GM12872 (cell line): ENCODE measurements around the gene MFSD2A.

Experiments used
- TF ChIP-seq, protein P1 (sequence below): IDR thresholded peaks from 3 replicates; pipeline ENCODE4 v1.5.1; 2011; ENCODE audit warnings: low read depth, mild to moderate bottlenecking, low read length, moderate library complexity; ENCODE audit not compliant: insufficient read depth

Gene MFSD2A

DNA sequence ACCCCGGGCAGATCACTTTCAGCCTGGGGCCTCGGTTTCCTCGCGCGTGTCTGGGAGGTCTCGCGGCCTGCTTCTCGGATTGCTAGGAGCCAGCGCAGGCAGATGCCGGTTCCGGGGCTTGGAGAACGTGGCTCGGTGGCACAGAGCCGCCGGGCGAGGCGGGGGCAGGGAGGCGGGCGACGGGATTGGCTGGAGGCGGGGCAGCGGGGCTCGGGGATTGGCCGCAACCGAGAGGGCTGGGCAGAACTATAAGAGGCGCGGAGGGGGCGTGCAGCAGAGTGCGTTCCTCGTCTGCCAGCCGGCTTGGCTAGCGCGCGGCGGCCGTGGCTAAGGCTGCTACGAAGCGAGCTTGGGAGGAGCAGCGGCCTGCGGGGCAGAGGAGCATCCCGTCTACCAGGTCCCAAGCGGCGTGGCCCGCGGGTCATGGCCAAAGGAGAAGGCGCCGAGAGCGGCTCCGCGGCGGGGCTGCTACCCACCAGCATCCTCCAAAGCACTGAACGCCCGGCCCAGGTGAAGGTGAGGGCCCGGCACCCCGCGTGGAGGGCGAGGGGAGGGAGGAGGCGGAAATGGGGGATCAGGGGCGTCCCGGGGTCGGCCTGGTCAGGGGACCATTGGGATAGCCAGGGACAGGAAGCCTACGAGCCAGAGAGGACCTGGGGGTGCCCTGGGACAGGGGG, at the start of gene MFSD2A:
MFSD2A (plus strand) TSS at position 276 of the 677 bp plus-strand sequence; CDS start at position 424, 148 bp downstream.
- TF ChIP-seq, protein P1, sequence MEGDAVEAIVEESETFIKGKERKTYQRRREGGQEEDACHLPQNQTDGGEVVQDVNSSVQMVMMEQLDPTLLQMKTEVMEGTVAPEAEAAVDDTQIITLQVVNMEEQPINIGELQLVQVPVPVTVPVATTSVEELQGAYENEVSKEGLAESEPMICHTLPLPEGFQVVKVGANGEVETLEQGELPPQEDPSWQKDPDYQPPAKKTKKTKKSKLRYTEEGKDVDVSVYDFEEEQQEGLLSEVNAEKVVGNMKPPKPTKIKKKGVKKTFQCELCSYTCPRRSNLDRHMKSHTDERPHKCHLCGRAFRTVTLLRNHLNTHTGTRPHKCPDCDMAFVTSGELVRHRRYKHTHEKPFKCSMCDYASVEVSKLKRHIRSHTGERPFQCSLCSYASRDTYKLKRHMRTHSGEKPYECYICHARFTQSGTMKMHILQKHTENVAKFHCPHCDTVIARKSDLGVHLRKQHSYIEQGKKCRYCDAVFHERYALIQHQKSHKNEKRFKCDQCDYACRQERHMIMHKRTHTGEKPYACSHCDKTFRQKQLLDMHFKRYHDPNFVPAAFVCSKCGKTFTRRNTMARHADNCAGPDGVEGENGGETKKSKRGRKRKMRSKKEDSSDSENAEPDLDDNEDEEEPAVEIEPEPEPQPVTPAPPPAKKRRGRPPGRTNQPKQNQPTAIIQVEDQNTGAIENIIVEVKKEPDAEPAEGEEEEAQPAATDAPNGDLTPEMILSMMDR = no peak

DNA sequence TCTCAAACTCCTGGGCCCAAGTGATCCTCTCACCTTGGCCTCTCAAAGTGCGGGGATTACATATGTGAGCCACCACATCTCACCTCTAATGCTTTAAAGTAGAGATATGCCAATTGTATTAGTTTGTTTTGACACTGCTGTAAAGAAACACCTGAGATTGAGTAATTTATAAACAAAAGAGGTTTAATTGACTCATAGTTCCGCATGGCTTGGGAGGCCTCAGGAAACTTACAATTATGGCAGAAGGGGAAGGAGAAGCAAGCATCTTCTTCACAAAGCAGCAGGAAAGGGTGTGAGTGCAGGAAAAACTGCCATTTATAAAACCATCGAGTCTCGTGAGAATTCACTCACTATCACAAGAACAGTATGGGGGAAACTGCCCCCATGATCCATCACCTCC, 49.8 kb upstream of the MFSD2A start:
- TF ChIP-seq, protein P1 = no peak

DNA sequence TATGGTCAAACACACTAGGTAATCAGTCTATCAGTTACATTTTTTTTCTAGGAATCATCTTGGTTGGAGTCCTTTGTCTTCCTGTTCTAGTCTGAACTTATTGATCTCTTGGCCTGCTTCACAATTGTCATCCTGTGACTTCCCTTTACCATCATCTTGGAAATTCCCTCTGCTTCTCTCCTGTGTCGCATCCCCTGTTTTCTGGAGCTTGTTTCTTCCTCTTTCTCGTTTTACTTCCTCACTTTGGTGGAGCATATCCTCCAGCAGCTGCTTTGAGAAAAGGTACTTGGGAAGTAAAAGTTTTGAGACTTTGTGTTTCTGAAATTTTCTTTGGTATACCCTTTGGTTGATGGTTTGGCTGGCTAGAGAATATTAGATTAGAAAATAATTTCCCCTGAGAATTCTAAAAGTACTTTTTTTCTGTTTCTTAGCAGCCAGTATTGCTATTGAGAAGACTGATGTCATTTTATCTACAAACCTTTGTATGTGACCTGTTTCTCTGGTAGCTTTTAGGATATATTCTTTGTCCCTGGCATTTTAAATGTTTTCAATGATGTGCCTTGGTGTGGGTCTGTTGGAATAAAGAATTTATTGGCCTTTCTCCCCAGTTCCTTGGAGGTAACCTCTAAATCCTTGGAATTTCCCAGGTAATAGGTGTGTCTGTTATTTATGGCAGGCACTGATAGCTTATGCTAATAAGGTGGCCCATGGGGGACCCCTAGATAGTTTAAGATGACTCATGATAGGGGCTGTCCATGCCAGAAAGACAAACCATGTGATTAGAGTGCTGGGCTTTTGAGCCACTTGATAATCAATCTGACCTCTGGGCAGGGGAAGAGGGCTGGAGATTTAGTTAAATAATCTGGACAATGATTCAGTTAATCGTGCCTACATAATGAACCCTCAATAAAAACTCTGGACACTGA, 47.2 kb upstream of the MFSD2A start:
- TF ChIP-seq, protein P1 = no peak

DNA sequence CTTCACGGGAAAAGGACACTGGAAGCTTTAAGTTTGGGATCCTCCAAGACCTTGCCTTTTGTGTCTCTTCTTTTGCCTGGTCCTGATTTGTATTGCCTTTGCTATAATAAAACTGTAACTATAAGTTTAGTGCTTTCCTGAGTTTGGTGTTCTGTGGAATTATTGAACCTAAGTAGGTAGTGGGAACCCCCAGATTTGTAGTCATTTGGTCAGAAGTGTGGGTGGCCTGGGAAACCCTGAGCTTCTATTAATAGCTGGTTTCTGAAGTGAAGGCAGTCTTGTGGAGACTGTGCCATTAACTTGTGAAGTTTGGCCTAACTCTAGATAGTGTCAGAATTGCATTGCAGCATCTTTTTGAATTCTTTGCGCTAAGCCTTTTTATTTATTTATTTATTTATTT, 46.4 kb upstream of the MFSD2A start:
- TF ChIP-seq, protein P1 = no peak

DNA sequence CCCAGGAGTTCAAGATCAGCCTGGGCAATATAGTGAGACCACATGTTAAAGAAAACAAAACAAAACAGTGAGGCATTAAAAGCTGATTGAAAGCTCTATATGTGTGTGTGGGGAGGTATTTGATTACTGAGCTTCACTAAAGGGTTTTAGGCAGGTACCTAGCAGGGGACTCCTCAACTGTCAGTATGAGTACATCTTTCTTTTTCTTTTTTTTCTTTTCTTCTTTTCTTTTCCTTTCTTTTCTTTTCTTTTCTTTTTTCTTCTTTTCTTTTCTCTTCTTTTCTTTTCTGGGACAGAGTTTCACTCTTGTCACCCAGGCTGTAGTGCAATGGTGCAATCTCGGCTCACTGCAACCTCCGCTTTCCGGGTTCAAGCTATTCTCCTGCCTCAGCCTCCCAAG, 44.7 kb upstream of the MFSD2A start:
- TF ChIP-seq, protein P1 = no peak

DNA sequence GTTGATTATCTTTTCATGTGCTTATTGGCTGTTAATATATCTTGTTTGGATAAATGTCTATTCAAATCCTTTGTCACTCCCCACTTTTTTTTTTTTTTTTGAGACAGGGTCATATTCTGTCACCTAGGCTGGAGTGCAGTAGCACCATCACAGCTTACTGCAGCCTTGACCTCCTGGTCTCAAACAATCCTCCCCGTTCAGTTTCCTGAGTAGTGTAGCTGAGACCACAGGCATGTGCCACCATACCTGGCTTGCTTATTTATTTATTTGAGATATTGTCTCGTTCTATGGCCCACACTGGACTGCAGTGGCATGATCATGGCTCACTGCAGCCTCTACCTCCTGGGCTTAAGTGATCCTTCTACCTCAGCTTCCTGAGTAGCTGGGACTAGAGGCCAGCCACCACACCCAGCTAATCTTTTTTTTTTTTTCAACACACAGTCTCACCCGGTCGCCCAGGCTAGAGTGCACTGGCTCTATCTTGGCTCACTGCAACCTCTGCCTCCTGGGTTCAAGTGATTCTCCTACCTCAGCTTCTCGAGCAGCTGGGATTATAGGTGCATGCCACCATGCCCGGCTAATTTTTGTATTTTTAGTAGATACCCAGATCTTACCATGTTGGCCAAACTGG, 39.3 kb upstream of the MFSD2A start:
- TF ChIP-seq, protein P1 = no peak

DNA sequence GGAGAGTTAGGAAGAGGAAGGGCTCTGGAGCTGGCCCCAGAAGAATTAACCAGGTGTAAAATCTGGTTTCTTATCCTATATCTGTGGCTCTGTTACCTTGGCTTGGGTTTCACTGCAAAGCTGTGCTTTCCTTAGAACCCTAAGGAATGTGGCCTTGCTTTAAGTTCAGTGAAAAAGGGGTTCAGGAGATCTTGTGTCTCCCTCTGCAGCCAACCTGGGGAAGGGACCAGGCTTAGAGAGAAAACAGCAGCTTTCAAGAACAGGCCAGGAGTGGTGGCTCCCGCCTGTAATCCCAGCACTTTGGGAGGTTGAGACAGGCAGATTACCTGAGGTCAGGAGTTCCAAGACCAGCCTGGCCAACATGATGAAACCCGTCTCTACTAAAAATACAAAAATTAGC, 37.1 kb upstream of the MFSD2A start:
- TF ChIP-seq, protein P1 = no peak
